HEK293T (cell line): ENCODE results near the gene PRSS56.

Experiments used
- CTBP1 ChIP-seq: fragments of 450-650 bp; IDR thresholded peaks from 2 replicates; pipeline ENCODE4 v1.6.1; 2016; ENCODE audit warnings: borderline replicate concordance
- ELF4 ChIP-seq: fragments of 450-650 bp; IDR thresholded peaks from 2 replicates; pipeline ENCODE4 v1.6.1; 2017; ENCODE audit warnings: antibody characterized with exemption
- FOXA1 ChIP-seq: fragments of 450-650 bp; IDR thresholded peaks from 2 replicates; pipeline ENCODE4 v1.6.1; 2016; ENCODE audit warnings: mild to moderate bottlenecking
- HDGF ChIP-seq: fragments of 450-650 bp; IDR thresholded peaks from 2 replicates; pipeline ENCODE4 v1.6.1; 2017; ENCODE audit warnings: antibody characterized with exemption, borderline replicate concordance
- SP1 ChIP-seq: fragments of 450-650 bp; IDR thresholded peaks from 2 replicates; pipeline ENCODE4 v1.6.1; 2017
- SUZ12 ChIP-seq: fragments of 450-650 bp; IDR thresholded peaks from 2 replicates; pipeline ENCODE4 v1.6.1; 2016; ENCODE audit warnings: mild to moderate bottlenecking

DNA sequence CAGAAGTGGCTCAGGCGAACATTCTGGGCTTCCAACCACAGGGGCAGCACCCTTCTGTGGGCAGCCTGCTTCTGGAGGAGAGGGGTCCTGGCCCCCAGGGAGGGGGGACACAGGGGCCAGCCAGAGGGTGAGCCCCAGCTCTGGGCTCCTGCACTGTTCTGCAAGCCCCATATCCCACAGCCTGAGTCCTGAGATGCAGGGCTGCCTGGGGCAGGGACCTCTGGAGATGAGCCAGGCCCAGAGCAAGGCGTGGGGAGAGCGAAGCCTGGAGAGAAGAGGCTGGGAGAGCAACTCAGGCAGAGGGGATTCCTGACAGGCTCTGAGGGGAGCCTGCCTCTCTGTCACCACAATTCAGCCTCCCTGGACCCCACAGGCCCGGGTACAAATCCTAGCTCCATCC is 13.5 kb upstream of the PRSS56 start:
- no peak for TF ChIP-seq FOXA1
- TF ChIP-seq ELF4, result no peak
- no peak for TF ChIP-seq HDGF
- no peak for TF ChIP-seq SP1
- TF ChIP-seq SUZ12, result no peak
- TF ChIP-seq CTBP1, result no peak
